Uterus (tissue), 2 donors: ENCODE measurements around the gene RNF141.

Experiments
- POLR2A ChIP-seq, 2 donors: fragments of 450-650 bp; IDR thresholded peaks; one replicate each; pipeline ENCODE4 v1.6.1; 2016; ENCODE audit warnings: antibody characterized with exemption in 2 of 2, mild to moderate bottlenecking in 1 of 2, moderate library complexity in 1 of 2
- TF ChIP-seq, protein P1 (sequence below), 4 experiments: fragments of 200-600 bp in 2 of 4; fragments of 450-650 bp in 2 of 4; sonication (generic) in 2 of 4; IDR thresholded peaks; one replicate each; pipeline ENCODE4 v1.5.1; 2016 to 2019; ENCODE audit warnings: antibody characterized with exemption in 4 of 4, mild to moderate bottlenecking in 2 of 4, moderate library complexity in 1 of 4

DNA sequence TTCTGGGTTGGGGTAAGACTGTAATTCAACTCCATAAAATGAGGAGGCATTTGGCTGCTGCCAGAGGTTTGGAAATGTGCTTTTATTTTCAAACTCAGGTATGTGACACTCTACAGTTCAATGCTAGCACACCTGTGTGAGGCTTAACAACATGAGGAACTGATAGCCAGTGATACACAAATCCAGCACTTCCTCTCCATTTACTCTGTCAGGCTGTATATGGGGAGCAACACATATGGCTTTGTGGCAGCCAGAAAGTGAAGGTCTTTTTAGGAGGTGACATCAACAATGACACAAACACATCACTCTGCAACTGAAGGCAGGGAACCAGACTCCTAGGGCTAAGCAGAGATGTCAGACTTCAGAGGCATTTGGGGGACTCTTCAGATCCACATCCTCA, 32.0 kb upstream of the RNF141 start:
- TF ChIP-seq POLR2A (IDR thresholded peaks at IDR 0.05): no peak
- TF ChIP-seq, protein P1, sequence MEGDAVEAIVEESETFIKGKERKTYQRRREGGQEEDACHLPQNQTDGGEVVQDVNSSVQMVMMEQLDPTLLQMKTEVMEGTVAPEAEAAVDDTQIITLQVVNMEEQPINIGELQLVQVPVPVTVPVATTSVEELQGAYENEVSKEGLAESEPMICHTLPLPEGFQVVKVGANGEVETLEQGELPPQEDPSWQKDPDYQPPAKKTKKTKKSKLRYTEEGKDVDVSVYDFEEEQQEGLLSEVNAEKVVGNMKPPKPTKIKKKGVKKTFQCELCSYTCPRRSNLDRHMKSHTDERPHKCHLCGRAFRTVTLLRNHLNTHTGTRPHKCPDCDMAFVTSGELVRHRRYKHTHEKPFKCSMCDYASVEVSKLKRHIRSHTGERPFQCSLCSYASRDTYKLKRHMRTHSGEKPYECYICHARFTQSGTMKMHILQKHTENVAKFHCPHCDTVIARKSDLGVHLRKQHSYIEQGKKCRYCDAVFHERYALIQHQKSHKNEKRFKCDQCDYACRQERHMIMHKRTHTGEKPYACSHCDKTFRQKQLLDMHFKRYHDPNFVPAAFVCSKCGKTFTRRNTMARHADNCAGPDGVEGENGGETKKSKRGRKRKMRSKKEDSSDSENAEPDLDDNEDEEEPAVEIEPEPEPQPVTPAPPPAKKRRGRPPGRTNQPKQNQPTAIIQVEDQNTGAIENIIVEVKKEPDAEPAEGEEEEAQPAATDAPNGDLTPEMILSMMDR (IDR thresholded peaks at IDR 0.05): no peak
